ENCODE data around the gene KCNK10.

KCNK10 gene

GRCh38 chr14:88300817-88301216 lies 22.3 kb downstream of the KCNK10 start:
- no peaks in the 10 kb centered on the region for H3K9me3 ChIP-seq (ENCODE audit: control insufficient read depth in 2 of 2, low read length in 2 of 2)
- H3K4me1 ChIP-seq (ENCODE audit: control insufficient read depth in 2 of 2, insufficient read depth in 2 of 2, low read length in 2 of 2), result no peaks in the 10 kb centered on the region
- H3K27ac ChIP-seq (ENCODE audit: low read depth in 2 of 2, low read length in 2 of 2), result no peak overlapping the region
- H3K9ac ChIP-seq (ENCODE audit: low read depth in 1 of 2, low read length in 2 of 2), result no peak overlapping the region
- no peak overlapping the region for H3K4me3 ChIP-seq (ENCODE audit: low read length in 2 of 2)
- H3K27me3 ChIP-seq (ENCODE audit: control insufficient read depth in 2 of 2, insufficient read depth in 2 of 2, low read length in 2 of 2), result no peaks in the 10 kb centered on the region
- no peaks in the 10 kb centered on the region for H3K36me3 ChIP-seq (ENCODE audit: control insufficient read depth in 2 of 2, insufficient read depth in 2 of 2, low read length in 2 of 2)

- H3K27ac ChIP-seq (ENCODE audit: low read depth in 2 of 2, low read length in 2 of 2), result no peak overlapping the region
- no peak overlapping the region for H3K9ac ChIP-seq (ENCODE audit: low read depth in 1 of 2, low read length in 2 of 2)
- no peaks in the 10 kb centered on the region for H3K36me3 ChIP-seq (ENCODE audit: control insufficient read depth in 2 of 2, insufficient read depth in 2 of 2, low read length in 2 of 2)
- no peaks in the 10 kb centered on the region for H3K27me3 ChIP-seq (ENCODE audit: control insufficient read depth in 2 of 2, insufficient read depth in 2 of 2, low read length in 2 of 2)
- no peaks in the 10 kb centered on the region for H3K4me1 ChIP-seq (ENCODE audit: control insufficient read depth in 2 of 2, insufficient read depth in 2 of 2, low read length in 2 of 2)
- H3K4me3 ChIP-seq (ENCODE audit: low read length in 2 of 2), result no peak overlapping the region
- no peaks in the 10 kb centered on the region for H3K9me3 ChIP-seq (ENCODE audit: control insufficient read depth in 2 of 2, low read length in 2 of 2)
Measured at GRCh38 chr14:88299865-88300530, 23.1 kb downstream of the KCNK10 start.

GRCh38 chr14:88297306-88297705 lies 25.8 kb downstream of the KCNK10 start:
- Histone ChIP-seq H3K27ac (ENCODE audit: low read depth in 2 of 2, low read length in 2 of 2) (no peak overlapping the region), H3K27me3 (ENCODE audit: control insufficient read depth in 2 of 2, insufficient read depth in 2 of 2, low read length in 2 of 2) (no peaks in the 10 kb centered on the region), H3K4me3 (ENCODE audit: low read length in 2 of 2) (no peak overlapping the region), H3K4me1 (ENCODE audit: control insufficient read depth in 2 of 2, insufficient read depth in 2 of 2, low read length in 2 of 2) (no peaks in the 10 kb centered on the region), H3K9ac (ENCODE audit: low read depth in 1 of 2, low read length in 2 of 2) (no peak overlapping the region), H3K9me3 (ENCODE audit: control insufficient read depth in 2 of 2, low read length in 2 of 2) (no peaks in the 10 kb centered on the region), H3K36me3 (ENCODE audit: control insufficient read depth in 2 of 2, insufficient read depth in 2 of 2, low read length in 2 of 2) (no peaks in the 10 kb centered on the region)

- Histone ChIP-seq H3K27me3 (ENCODE audit: control insufficient read depth in 2 of 2, insufficient read depth in 2 of 2, low read length in 2 of 2) (no peaks in the 10 kb centered on the region), H3K4me3 (ENCODE audit: low read length in 2 of 2) (no peak overlapping the region), H3K9me3 (ENCODE audit: control insufficient read depth in 2 of 2, low read length in 2 of 2) (no peaks in the 10 kb centered on the region), H3K4me1 (ENCODE audit: control insufficient read depth in 2 of 2, insufficient read depth in 2 of 2, low read length in 2 of 2) (no peaks in the 10 kb centered on the region), H3K9ac (ENCODE audit: low read depth in 1 of 2, low read length in 2 of 2) (no peak overlapping the region), H3K36me3 (ENCODE audit: control insufficient read depth in 2 of 2, insufficient read depth in 2 of 2, low read length in 2 of 2) (no peaks in the 10 kb centered on the region), H3K27ac (ENCODE audit: low read depth in 2 of 2, low read length in 2 of 2) (no peak overlapping the region)
Measured at GRCh38 chr14:88296351-88296750, 26.7 kb downstream of the KCNK10 start.

GRCh38 chr14:88289996-88290395 lies 33.1 kb downstream of the KCNK10 start:
- H3K4me3 ChIP-seq (ENCODE audit: low read length in 2 of 2), result no peak overlapping the region
- H3K36me3 ChIP-seq (ENCODE audit: control insufficient read depth in 2 of 2, insufficient read depth in 2 of 2, low read length in 2 of 2), result no peaks in the 10 kb centered on the region
- no peak overlapping the region for H3K9ac ChIP-seq (ENCODE audit: low read depth in 1 of 2, low read length in 2 of 2)
- H3K4me1 ChIP-seq (ENCODE audit: control insufficient read depth in 2 of 2, insufficient read depth in 2 of 2, low read length in 2 of 2), result no peaks in the 10 kb centered on the region
- H3K27me3 ChIP-seq (ENCODE audit: control insufficient read depth in 2 of 2, insufficient read depth in 2 of 2, low read length in 2 of 2), result no peaks in the 10 kb centered on the region
- H3K9me3 ChIP-seq (ENCODE audit: control insufficient read depth in 2 of 2, low read length in 2 of 2), result no peaks in the 10 kb centered on the region
- no peak overlapping the region for H3K27ac ChIP-seq (ENCODE audit: low read depth in 2 of 2, low read length in 2 of 2)

GRCh38 chr14:88289234-88289633 lies 33.8 kb downstream of the KCNK10 start:
- no peaks in the 10 kb centered on the region for H3K27me3 ChIP-seq (ENCODE audit: control insufficient read depth in 2 of 2, insufficient read depth in 2 of 2, low read length in 2 of 2)
- no peak overlapping the region for H3K27ac ChIP-seq (ENCODE audit: low read depth in 2 of 2, low read length in 2 of 2)
- H3K9ac ChIP-seq (ENCODE audit: low read depth in 1 of 2, low read length in 2 of 2), result no peak overlapping the region

GRCh38 chr14:88286309-88286708 lies 36.8 kb downstream of the KCNK10 start:
- H3K9ac ChIP-seq (ENCODE audit: low read depth in 1 of 2, low read length in 2 of 2), result no peak overlapping the region
- H3K36me3 ChIP-seq (ENCODE audit: control insufficient read depth in 2 of 2, insufficient read depth in 2 of 2, low read length in 2 of 2), result no peaks in the 10 kb centered on the region
- no peaks in the 10 kb centered on the region for H3K27me3 ChIP-seq (ENCODE audit: control insufficient read depth in 2 of 2, insufficient read depth in 2 of 2, low read length in 2 of 2)
- no peak overlapping the region for H3K27ac ChIP-seq (ENCODE audit: low read depth in 2 of 2, low read length in 2 of 2)
- H3K4me1 ChIP-seq (ENCODE audit: control insufficient read depth in 2 of 2, insufficient read depth in 2 of 2, low read length in 2 of 2), result no peaks in the 10 kb centered on the region
- H3K4me3 ChIP-seq (ENCODE audit: low read length in 2 of 2), result no peak overlapping the region
- no peaks in the 10 kb centered on the region for H3K9me3 ChIP-seq (ENCODE audit: control insufficient read depth in 2 of 2, low read length in 2 of 2)

More at GRCh38 chr14:88289234-88289633, 33.8 kb downstream of the KCNK10 start:
- no peaks in the 10 kb centered on the region for H3K4me1 ChIP-seq (ENCODE audit: control insufficient read depth in 2 of 2, insufficient read depth in 2 of 2, low read length in 2 of 2)
- no peak overlapping the region for H3K4me3 ChIP-seq (ENCODE audit: low read length in 2 of 2)
- H3K36me3 ChIP-seq (ENCODE audit: control insufficient read depth in 2 of 2, insufficient read depth in 2 of 2, low read length in 2 of 2), result no peaks in the 10 kb centered on the region
- H3K9me3 ChIP-seq (ENCODE audit: control insufficient read depth in 2 of 2, low read length in 2 of 2), result no peaks in the 10 kb centered on the region

- H3K9me3 ChIP-seq (ENCODE audit: control insufficient read depth in 2 of 2, low read length in 2 of 2), result no peaks in the 10 kb centered on the region
- H3K36me3 ChIP-seq (ENCODE audit: control insufficient read depth in 2 of 2, insufficient read depth in 2 of 2, low read length in 2 of 2), result no peaks in the 10 kb centered on the region
- H3K27me3 ChIP-seq (ENCODE audit: control insufficient read depth in 2 of 2, insufficient read depth in 2 of 2, low read length in 2 of 2), result no peaks in the 10 kb centered on the region
- no peak overlapping the region for H3K27ac ChIP-seq (ENCODE audit: low read depth in 2 of 2, low read length in 2 of 2)
- H3K9ac ChIP-seq (ENCODE audit: low read depth in 1 of 2, low read length in 2 of 2), result no peak overlapping the region
- no peaks in the 10 kb centered on the region for H3K4me1 ChIP-seq (ENCODE audit: control insufficient read depth in 2 of 2, insufficient read depth in 2 of 2, low read length in 2 of 2)
- H3K4me3 ChIP-seq (ENCODE audit: low read length in 2 of 2), result no peak overlapping the region
Measured at GRCh38 chr14:88281447-88281846, 41.6 kb downstream of the KCNK10 start.

- Histone ChIP-seq H3K9me3 (ENCODE audit: control insufficient read depth in 2 of 2, low read length in 2 of 2) (no peaks in the 10 kb centered on the region), H3K27me3 (ENCODE audit: control insufficient read depth in 2 of 2, insufficient read depth in 2 of 2, low read length in 2 of 2) (no peaks in the 10 kb centered on the region), H3K36me3 (ENCODE audit: control insufficient read depth in 2 of 2, insufficient read depth in 2 of 2, low read length in 2 of 2) (no peaks in the 10 kb centered on the region), H3K27ac (ENCODE audit: low read depth in 2 of 2, low read length in 2 of 2) (no peak overlapping the region), H3K4me3 (ENCODE audit: low read length in 2 of 2) (no peak overlapping the region), H3K4me1 (ENCODE audit: control insufficient read depth in 2 of 2, insufficient read depth in 2 of 2, low read length in 2 of 2) (peaks cover 0 to 2% of the 10 kb centered on the region in 2 donors), H3K9ac (ENCODE audit: low read depth in 1 of 2, low read length in 2 of 2) (no peak overlapping the region)
Measured at GRCh38 chr14:88276923-88277596, 46.0 kb downstream of the KCNK10 start.

GRCh38 chr14:88272390-88273269 lies 50.4 kb downstream of the KCNK10 start:
- H3K4me1 ChIP-seq (ENCODE audit: control insufficient read depth in 2 of 2, insufficient read depth in 2 of 2, low read length in 2 of 2), result peaks cover 12 to 21% of the 10 kb centered on the region in 2 donors
- no peak overlapping the region for H3K9ac ChIP-seq (ENCODE audit: low read depth in 1 of 2, low read length in 2 of 2)
- no peaks in the 10 kb centered on the region for H3K36me3 ChIP-seq (ENCODE audit: control insufficient read depth in 2 of 2, insufficient read depth in 2 of 2, low read length in 2 of 2)
- H3K27me3 ChIP-seq (ENCODE audit: control insufficient read depth in 2 of 2, insufficient read depth in 2 of 2, low read length in 2 of 2), result no peaks in the 10 kb centered on the region
- H3K4me3 ChIP-seq (ENCODE audit: low read length in 2 of 2), result no peak overlapping the region
- H3K27ac ChIP-seq (ENCODE audit: low read depth in 2 of 2, low read length in 2 of 2), result no peak overlapping the region
- no peaks in the 10 kb centered on the region for H3K9me3 ChIP-seq (ENCODE audit: control insufficient read depth in 2 of 2, low read length in 2 of 2)

Measured in mucosa of rectum (tissue), 2 donors.